Ammon's horn (tissue), 1 donor: ENCODE measurements around the gene CWH43.
"Not testable (repeated sequence)": the region's sequence is repeated elsewhere in the genome, so short reads cannot be mapped to it uniquely, and the experiment has no call there.

Source experiments
- DNase-seq: peaks from one replicate; pipeline ENCODE4 v3.0.0-alpha.2; 2016; ENCODE audit warnings: low spot score

Gene CWH43

DNA sequence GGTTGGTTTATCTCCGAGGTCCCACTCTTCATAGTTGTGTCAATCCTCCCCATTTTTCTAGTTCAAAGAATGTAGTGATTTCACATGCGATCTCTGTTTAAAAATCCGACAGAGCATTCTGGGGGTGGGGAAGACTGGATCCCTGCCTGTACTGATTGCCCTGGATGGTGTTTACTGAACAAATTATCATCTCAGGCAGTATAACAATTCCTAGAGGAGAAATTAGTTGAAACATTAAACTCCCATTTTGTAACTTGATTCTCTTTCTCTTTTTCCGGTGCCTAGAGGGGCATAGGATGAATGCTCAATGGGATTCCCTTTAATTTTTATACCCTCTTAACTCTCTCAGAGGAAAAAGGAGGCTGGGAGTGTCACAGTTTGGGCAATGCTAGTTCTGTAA, 10.0 kb upstream of the CWH43 start:
- DNase-seq: no peak

- DNase-seq: no peak
These were observed 6.0 kb upstream of the CWH43 start for GRCh38 chr4:48979914-48980579.

DNA sequence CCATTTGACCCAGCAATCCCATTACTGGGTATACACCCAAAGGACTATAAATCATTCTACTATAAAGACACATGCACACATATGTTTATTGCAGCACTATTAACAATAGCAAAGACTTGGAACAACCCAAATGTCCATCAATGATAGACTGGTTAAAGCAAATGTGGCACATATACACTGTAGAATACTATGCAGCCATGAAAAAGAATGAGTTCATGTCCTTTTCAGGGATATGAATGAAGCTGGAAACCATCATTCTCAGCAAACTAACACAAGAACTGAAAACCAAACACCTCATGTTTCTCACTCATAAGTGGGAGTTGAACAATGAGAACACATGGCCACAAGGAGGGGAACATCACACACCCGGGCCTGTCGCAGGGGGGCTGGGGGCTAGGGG, 2.1 kb upstream of the CWH43 start:
- not testable (repeated sequence) for DNase-seq

- no peak for DNase-seq
These were observed 486 bp upstream of the CWH43 start for GRCh38 chr4:48985602-48985975.

DNA sequence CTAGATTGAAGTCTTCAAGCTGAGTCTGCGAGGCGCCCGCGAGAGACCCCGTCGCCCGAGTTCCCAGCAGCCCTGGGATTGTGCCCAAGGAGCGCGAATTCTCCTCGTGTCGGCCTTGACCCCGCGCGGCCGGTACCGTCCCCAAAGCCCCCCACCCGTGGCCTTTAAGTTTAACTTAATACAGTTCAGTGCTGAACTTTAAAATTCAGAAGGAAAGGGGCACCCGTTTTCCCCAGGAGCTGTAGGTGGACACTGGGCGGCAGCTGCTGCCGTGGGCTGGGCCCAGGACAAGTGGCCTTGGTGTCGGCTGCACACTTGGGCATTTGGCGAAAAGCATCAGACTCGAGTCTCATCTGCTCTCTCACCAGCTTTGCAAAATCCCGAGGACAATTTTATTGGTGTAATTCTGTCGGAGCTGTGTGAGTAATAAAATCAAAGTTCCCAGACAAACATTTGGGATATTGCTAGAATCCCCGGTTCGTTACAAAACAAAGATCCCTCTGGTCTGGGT, 634 bp downstream of the CWH43 start:
- DNase-seq: no peak

- DNase-seq: no peak
These were observed 3.6 kb downstream of the CWH43 start for GRCh38 chr4:48989461-48990203.

- no peak for DNase-seq
These were observed 5.3 kb downstream of the CWH43 start for GRCh38 chr4:48991357-48991756.

DNA sequence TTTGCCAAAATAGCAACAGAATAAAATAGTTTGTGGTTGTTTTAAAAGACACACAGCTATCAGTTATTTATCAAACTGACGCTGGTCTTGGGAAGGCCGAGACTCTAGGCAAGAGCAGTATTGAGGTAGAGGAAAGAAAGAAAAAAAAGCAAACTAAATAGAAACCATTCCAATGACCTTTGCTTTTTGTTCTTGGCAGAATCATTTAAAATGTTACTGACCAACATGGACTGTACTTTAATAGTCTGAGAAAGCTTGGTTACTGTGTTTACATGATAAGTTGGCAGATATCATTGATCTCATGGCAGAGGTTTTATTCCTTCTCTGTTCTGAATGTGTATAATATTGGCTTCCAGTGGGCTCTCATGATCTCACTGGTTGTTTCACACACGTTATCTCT, 11.9 kb downstream of the CWH43 start:
- no peak for DNase-seq

- DNase-seq: no peak
These were observed 12.4 kb downstream of the CWH43 start for GRCh38 chr4:48998440-48998839.

DNA sequence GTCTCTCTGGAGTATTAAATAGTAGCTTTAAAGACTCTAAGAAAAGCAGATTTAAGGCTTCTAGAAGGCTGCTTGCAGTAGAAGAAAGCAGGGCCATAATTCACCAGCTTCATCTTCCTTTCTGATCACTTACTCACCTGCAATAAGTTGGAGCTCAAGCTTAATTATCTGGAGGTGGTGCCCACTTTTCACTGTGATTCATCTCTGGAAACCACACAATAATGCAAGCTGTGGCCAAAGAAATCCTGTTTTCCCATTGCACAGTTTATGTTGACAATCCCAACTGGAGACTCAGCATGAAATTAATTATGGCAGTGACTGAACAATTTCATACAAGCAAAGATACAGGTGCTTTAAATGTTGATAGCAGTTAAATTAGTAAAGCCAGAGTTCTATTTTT, 14.7 kb downstream of the CWH43 start:
- no peak for DNase-seq

- DNase-seq: no peak
These were observed 16.9 kb downstream of the CWH43 start for GRCh38 chr4:49002931-49003330.

DNA sequence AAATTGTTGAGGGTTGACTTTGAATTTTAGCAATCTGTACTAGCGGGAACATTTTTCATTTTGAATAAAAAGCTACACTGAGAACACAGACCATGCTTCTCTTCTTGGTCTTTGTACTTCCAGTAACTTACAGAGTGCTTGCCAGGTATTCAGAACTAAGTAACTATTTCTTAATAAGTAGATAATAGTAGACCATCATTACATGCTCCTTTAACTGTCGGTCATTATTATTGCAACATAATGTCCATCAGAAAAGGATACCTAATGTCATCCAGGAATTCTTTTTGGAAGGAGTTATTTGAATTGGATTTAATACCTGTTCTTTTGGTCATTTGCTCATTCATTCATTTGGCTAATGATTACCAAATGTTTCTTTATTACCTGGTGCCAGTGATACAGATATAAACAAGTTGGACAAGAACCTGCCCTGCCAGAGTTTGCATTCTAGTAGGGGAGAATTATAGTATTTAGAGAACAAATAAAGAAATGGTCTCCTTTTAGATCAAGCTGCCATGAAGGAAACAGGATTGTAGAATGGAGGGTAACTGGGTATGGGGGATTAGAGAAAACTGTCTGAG, 32.7 kb downstream of the CWH43 start:
- no peak for DNase-seq

DNA sequence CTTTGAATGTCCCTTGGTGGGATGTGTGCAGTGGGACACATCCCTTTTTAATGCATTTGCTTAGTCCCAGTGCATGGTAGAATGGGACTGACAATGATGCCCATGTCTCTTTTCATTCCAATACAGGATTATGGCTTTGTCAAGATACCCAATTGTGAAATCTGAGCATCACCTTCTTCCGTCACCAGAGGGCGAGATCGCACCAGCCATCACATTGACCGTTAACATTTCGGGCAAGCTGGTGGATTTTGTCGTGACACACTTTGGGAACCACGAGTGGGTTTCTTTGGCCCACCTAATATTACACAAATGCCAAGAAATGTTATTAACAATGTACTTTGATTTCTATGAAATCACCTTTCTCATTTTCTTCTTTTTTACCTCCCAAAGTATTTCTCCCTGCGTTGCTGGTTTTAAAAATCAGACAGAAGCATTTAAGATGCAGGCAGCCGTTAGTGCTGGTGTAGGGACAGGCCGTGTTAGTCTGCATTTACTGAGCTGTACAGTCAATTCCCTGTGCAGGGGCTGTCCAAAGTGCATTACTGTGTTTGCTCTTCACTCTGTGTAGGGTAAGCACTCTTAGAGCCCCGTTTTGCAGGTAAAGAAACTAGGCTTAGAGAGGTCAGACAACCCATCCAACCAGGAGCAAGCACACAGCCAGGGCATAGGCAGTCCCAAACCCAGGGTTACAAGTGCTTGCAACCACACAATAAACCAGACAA, 46.5 kb downstream of the CWH43 start:
- peak; percentile 74 for DNase-seq

DNA sequence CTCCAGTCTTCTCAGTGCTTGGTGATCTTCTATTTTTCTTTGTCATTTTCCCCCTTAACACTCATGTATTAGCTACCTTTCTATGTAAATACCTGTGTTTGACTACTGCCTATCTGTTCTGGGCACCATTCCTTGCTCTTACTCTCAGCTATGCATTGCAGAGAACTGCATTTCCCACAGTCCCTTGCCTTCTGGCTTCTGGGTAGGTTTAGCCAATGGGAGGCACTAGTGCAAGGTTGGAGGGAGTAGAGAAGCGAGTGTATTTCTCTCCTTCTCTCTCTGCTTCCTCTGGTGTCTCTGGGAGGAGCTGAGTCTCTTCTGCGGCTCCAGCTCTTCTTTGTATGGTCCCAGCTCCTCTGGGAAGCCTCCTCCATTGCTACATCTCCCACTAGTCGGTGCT, 50.5 kb downstream of the CWH43 start:
- no peak for DNase-seq

DNA sequence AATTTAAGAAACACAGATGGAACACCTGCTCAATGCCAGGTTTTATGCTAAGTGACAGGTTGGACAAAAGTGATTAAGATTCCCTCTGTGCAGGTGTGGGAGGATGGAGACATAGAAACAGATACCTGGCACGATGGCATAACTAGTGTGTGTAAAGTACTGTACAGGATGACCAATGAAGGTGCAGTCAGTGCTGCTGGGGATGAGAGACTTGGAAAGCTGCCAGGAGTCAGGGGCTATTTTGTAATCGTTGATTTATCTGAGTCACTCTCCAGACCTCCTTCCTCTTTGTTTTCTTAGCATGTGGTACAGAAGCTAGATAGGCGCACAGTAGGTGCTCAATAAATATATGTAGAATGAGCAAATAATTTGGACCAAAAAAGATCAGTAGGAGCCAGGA, 58.2 kb downstream of the CWH43 start:
- no peak for DNase-seq

GRCh38 chr4:49058306-49058705, 72.2 kb downstream of the CWH43 start:
- no peak for DNase-seq

DNA sequence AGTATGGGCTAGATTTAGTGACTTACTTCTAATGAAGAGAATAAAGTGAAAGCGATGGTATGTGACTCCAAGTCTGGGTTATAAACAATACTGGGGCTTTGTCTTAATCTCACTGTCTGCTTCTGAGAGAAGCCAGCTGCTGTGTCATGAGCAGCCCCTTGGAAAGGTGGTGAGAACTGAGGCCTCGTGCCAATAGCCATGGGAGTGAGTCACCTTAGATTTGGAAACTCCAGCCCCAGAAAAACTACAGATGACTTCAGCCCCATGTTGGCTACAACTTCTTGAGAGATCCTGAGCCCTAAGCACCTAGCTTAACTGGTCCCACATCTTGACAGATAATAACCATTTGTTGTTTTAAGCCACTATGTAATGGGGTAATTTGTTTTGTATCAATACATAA, 77.6 kb downstream of the CWH43 start:
- no peak for DNase-seq

DNA sequence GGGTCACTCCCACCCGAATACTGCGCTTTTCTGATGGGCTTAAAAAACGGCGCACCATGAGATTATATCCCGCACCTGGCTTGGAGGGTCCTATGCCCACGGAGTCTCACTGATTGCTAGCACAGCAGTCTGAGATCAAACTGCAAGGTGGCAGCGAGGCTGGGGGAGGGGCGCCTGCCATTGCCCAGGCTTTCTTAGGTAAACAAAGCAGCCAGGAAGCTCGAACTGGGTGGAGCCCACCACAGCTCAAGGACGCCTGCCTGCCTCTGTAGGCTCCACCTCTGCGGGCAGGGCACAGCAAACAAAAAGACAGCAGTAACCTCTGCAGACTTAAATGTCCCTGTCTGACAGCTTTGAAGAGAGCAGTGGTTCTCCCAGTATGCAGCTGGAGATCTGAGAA, 86.1 kb downstream of the CWH43 start:
- DNase-seq: not testable (repeated sequence)

DNA sequence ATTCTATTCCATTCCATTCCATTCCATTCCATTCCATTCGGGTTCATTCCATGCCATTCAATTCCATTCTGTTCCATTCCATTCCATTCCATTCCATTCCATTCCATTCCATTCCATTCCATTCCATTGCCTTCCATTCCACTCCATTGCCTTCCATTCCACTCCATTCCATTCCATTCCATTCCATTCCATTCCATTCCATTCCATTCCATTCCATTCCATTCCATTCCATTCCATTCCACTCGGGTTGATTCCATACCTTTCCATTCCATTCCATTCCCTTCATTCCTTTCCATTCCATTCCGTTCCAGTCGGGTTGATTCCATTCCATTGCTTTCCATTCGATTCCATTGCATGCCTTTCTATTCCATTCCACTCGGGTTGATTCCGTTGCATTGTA, 105.8 kb downstream of the CWH43 start:
- DNase-seq: not testable (repeated sequence)

DNA sequence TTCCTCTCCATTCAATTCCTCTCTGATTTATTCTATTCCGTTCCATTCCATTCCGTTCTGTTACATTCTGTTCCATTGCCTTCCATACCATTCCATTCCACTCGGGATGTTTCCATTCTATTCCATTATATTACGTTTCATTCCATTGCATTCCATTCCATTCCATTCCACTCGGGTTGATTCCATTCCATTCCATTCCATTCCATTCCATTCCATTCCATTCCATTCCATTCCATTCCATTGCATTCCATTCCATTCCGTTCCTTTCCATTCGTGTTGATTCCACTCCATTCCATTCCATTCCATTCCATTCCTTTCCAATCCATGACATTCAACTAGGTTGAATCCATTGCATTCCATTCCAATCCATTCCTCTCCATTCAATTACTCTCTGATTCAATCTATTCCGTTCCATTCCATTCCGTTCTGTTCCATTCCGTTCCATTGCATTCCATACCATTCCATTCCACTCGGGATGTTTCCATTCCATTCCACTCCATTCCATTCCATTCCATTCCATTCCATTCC, 106.6 kb downstream of the CWH43 start:
- not testable (repeated sequence) for DNase-seq

DNA sequence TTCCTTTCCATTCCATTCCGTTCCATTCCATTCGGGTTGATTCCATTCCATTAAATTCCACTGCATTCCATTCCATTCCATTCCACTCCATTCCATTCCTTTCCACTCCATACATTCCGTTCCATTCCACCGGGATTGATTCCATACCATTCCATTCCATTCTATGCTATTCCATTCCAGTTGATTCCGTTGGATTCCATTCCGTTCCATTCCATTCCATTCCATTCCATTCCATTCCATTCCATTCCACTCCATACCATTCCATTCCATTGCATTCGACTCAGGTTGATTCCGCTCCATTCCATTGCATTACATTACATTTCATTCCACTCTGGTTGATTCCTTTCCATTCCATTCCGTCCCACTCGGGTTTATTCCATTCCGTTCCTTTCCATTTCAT, 110.1 kb downstream of the CWH43 start:
- not testable (repeated sequence) for DNase-seq

DNA sequence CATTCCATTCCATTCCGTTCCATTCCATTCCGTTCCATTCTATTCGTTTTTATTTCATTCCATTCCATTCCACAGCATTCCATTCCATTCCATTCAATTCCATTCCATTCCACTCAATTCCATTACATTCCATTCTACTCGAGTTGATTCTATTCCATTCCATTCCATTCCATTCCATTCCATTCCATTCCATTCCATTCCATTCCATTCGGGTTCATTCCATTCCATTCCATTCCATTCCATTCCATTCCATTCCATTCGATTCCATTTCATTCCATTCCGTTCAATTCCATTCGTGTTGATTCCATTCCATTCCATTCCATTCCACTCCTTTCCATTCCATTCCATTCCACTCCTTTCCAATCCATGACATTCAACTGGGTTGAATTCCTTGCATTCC, 110.6 kb downstream of the CWH43 start:
- not testable (repeated sequence) for DNase-seq
